Body of pancreas (tissue), 4 donors: Measurements from ENCODE around the gene FGFBP1. TPM values are rescaled to one million over a fixed set of nuclear protein-coding genes. Genes with fewer than 3 reads are reported as not detected.

Experiments
- ATAC-seq: fragments of 150-250 bp; one replicate; pipeline ENCODE4 v1.9.1; 2016
- DNase-seq, 4 donors: peaks; one replicate each; pipeline ENCODE4 v3.0.0-alpha.2; 2019
- H3K27ac ChIP-seq, 4 donors: fragments of 200-600 bp; sonication (generic); 1 replicate in 3 of 4; 2 replicates in 1 of 4; pipeline versions ENCODE4 v1.5.1 to v1.6.1; 2016 to 2019; ENCODE audit warnings: mild to moderate bottlenecking in 1 of 4, mixed read lengths in 1 of 4, moderate library complexity in 1 of 4
- H3K27me3 ChIP-seq, 2 donors: fragments of 200-600 bp; sonication (generic); one replicate each; pipeline ENCODE4 v1.6.0; 2016; ENCODE audit warnings: mild to moderate bottlenecking in 1 of 2
- H3K36me3 ChIP-seq, 2 donors: fragments of 200-600 bp; sonication (generic); replicated peaks in 1 of 2; 2 replicates each; pipeline ENCODE4 v1.5.1; 2016; ENCODE audit warnings: low read depth in 2 of 2; ENCODE audit not compliant: insufficient read depth in 1 of 2
- H3K4me1 ChIP-seq: fragments of 200-600 bp; sonication (generic); one replicate; pipeline ENCODE4 v1.6.0; 2016
- H3K4me3 ChIP-seq, 2 donors: fragments of 200-600 bp; sonication (generic); 1 replicate in 1 of 2; 2 replicates in 1 of 2; pipeline ENCODE4 v1.5.1; 2016 to 2019
- H3K9me3 ChIP-seq, 3 donors: fragments of 200-600 bp; sonication (generic); 1 replicate in 2 of 3; 2 replicates in 1 of 3; pipeline ENCODE4 v1.5.1; 2016
- POLR2A ChIP-seq, 3 donors: fragments of 450-650 bp; IDR thresholded peaks; one replicate each; pipeline ENCODE4 v1.6.1; 2016; ENCODE audit warnings: antibody characterized with exemption in 3 of 3, mild to moderate bottlenecking in 2 of 3
- WGBS, 2 donors: methylation state at CpG; one replicate each; pipeline ENCODE4 v1.1.5; 2017; 5-methylcytosine and 5-hydroxymethylcytosine counted together
- intact Hi-C: fragments of 100-400 bp; cut with DNase I; formaldehyde crosslinking; loops from one replicate; pipeline ENCODE4 v1.15.1; 2023
- total RNA-seq, 2 donors: library from RNA; depleted of rRNA; stranded (reverse); fragments of >200 nt; gene quantifications; one replicate each; pipeline ENCODE4 v1.1.0, GENCODE V29; 2016
- TF ChIP-seq, protein P1 (sequence below), 7 experiments: fragments of 450-650 bp in 4 of 7; fragments of 200-600 bp in 3 of 7; sonication (generic) in 3 of 7; IDR thresholded peaks; one replicate each; pipeline ENCODE4 v1.5.1; 2016 to 2019; ENCODE audit warnings: antibody characterized with exemption in 7 of 7

Gene FGFBP1
- not detected for total RNA-seq

DNA sequence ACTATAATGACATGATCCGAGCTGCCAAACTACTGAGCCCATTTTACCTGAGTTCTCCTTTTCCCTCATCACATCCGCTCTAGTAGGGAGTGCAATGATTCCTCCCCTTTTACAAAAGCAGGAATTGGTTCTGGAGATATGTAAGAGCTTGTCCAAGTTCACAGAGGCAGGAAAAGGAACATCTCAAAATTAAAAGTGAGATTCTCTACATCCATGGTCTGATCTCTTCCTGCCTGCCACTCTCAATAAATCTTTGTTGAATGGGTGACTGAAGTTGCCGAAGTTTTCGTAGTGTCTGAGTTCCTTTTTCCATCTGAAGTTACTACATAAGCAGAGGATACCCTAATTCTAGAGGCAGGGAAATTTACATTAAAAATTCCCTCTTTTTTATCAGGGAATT lies at the start of gene FGFBP1:
TSS of gene FGFBP1 (minus strand) at position 101 of the 400 bp plus-strand sequence. CDS start 2,108 bp downstream, outside the sequence.
- no peak for ATAC-seq
- DNase-seq: no peak
- intact Hi-C loops: no loop called here
- Histone ChIP-seq H3K36me3 (no peaks in the 10 kb centered on the region), H3K9me3 (no peaks in the 10 kb centered on the region), H3K27me3 (no peaks in the 10 kb centered on the region), H3K27ac (no peak within 1 kb of the TSS), H3K4me3 (no peak within 1 kb of the TSS), H3K4me1 (no peaks in the 10 kb centered on the region)
- 43 to 60% methylated on average over 4 of the region's 4 CpGs for WGBS, 2 donors
- TF ChIP-seq, protein P1, sequence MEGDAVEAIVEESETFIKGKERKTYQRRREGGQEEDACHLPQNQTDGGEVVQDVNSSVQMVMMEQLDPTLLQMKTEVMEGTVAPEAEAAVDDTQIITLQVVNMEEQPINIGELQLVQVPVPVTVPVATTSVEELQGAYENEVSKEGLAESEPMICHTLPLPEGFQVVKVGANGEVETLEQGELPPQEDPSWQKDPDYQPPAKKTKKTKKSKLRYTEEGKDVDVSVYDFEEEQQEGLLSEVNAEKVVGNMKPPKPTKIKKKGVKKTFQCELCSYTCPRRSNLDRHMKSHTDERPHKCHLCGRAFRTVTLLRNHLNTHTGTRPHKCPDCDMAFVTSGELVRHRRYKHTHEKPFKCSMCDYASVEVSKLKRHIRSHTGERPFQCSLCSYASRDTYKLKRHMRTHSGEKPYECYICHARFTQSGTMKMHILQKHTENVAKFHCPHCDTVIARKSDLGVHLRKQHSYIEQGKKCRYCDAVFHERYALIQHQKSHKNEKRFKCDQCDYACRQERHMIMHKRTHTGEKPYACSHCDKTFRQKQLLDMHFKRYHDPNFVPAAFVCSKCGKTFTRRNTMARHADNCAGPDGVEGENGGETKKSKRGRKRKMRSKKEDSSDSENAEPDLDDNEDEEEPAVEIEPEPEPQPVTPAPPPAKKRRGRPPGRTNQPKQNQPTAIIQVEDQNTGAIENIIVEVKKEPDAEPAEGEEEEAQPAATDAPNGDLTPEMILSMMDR (IDR thresholded peaks at IDR 0.05): no peak
- TF ChIP-seq POLR2A (IDR thresholded peaks at IDR 0.05): no peak

GRCh38 chr4:15988222-15988621 lies 49.7 kb upstream of the FGFBP1 start:
- Histone ChIP-seq H3K27me3 (no peaks in the 10 kb centered on the region), H3K27ac (no peak overlapping the region), H3K4me1 (no peaks in the 10 kb centered on the region), H3K9me3 (no peaks in the 10 kb centered on the region), H3K36me3 (no peaks in the 10 kb centered on the region), H3K4me3 (no peak overlapping the region)
- no peak for DNase-seq
- no peak for TF ChIP-seq POLR2A (IDR thresholded peaks at IDR 0.05)
- ATAC-seq: no peak
- WGBS, 2 donors: 25 to 31% methylated on average over 1 of the region's 1 CpG
- intact Hi-C loops: no loop called here

GRCh38 chr4:15986907-15987306 lies 48.4 kb upstream of the FGFBP1 start:
- Histone ChIP-seq H3K36me3 (no peaks in the 10 kb centered on the region), H3K4me3 (no peak overlapping the region), H3K27ac (no peak overlapping the region), H3K27me3 (no peaks in the 10 kb centered on the region), H3K9me3 (no peaks in the 10 kb centered on the region), H3K4me1 (no peaks in the 10 kb centered on the region)
- TF ChIP-seq, protein P1 (IDR thresholded peaks at IDR 0.05): no peak
- TF ChIP-seq POLR2A (IDR thresholded peaks at IDR 0.05): no peak
- DNase-seq (peak in 1 of 4 donors; percentile 8), ATAC-seq (no peak)
- WGBS, 2 donors: 34 to 51% methylated on average over 5 of the region's 5 CpGs
- intact Hi-C loops: no loop called here

- Histone ChIP-seq H3K27ac (no peak overlapping the region), H3K27me3 (no peaks in the 10 kb centered on the region), H3K9me3 (no peaks in the 10 kb centered on the region), H3K4me1 (no peaks in the 10 kb centered on the region), H3K4me3 (no peak overlapping the region), H3K36me3 (no peaks in the 10 kb centered on the region)
- DNase-seq: no peak
- WGBS, 2 donors: 58 to 59% methylated on average over 2 of the region's 2 CpGs
- ATAC-seq: no peak
- intact Hi-C loops: no loop called here
- no peak for TF ChIP-seq POLR2A (IDR thresholded peaks at IDR 0.05)
Observed at GRCh38 chr4:15983610-15984009, 45.1 kb upstream of the FGFBP1 start.

DNA sequence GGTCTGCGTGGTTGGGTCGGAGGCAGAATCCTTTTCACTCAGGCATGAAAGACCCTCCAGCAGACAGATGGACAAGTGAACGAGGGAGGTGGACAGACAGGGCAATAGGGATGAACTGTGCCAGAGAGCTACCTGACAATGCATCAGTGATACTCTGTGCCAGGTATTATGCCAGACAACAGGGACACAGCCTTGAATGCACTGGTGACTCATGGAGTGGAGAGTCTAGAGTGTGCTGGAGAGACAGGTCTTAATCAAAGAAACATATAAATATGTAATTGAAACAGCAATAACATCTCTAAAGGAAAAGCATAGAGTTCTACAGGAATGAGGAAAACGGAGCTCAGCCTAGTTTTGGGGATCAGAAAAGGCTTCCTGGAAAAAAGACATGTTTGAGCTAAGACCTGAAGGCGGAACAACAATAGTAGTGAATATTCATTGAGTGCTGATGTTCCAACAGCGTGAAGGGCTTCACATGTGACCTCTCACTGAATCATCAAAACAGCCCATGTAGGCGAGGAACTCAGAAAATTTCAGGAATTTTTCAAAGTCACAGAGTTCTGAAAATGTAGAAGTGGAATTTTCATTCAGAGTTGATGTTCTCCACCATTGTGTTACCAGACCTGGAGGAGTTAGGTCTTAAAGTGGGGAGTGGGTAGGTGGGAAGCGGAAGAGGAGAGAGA lies 44.4 kb upstream of the FGFBP1 start:
- no peaks in the 10 kb centered on the region for H3K27me3 ChIP-seq
- TF ChIP-seq, protein P1 (IDR thresholded peaks at IDR 0.05): no peak
- no peak for TF ChIP-seq POLR2A (IDR thresholded peaks at IDR 0.05)
- intact Hi-C loops: no loop called here
- WGBS, 2 donors: 69 to 71% methylated on average over 8 of the region's 8 CpGs
- ATAC-seq: no peak
- no peaks in the 10 kb centered on the region for H3K36me3 ChIP-seq
- H3K27ac ChIP-seq: no peak overlapping the region
- H3K4me1 ChIP-seq: no peaks in the 10 kb centered on the region
- H3K9me3 ChIP-seq: no peaks in the 10 kb centered on the region
- H3K4me3 ChIP-seq: no peak overlapping the region
- no peak for DNase-seq
